Vagina (tissue), 2 donors: ENCODE results near the gene SPR.

Experiments
- CTCF ChIP-seq, 3 experiments: fragments of 450-650 bp in 2 of 3; fragments of 200-600 bp in 1 of 3; sonication (generic) in 1 of 3; IDR thresholded peaks; one replicate each; pipeline ENCODE4 v1.5.1; 2017 to 2019; ENCODE audit warnings: antibody characterized with exemption in 3 of 3, mild to moderate bottlenecking in 2 of 3, moderate library complexity in 2 of 3
- POLR2AphosphoS5 ChIP-seq, 2 donors: sonication (generic); formaldehyde crosslinking; IDR thresholded peaks; one replicate each; pipeline ENCODE4 v1.9.0; 2017; ENCODE audit warnings: antibody characterized with exemption in 2 of 2, mild to moderate bottlenecking in 2 of 2, low read depth in 1 of 2; ENCODE audit not compliant: insufficient read depth in 1 of 2

GRCh38 chr2:72846171-72847095 is 40.8 kb upstream of the SPR start:
- no peak for TF ChIP-seq CTCF (IDR thresholded peaks at IDR 0.05)
- no peak for TF ChIP-seq POLR2AphosphoS5 (IDR thresholded peaks at IDR 0.05; ENCODE audit: insufficient read depth in 1 of 2, low read depth in 1 of 2)
